Ishikawa (cell line): Measurements from ENCODE around the gene DTWD2.

Experiments used
- CEBPB ChIP-seq: IDR thresholded peaks from 2 replicates; pipeline ENCODE4 v1.6.1; 2012
- CREB1 ChIP-seq: IDR thresholded peaks from 2 replicates; pipeline ENCODE4 v1.6.1; 2012; ENCODE audit warnings: low read depth
- EGR1 ChIP-seq: IDR thresholded peaks from 2 replicates; pipeline ENCODE4 v1.6.1; 2012
- EP300 ChIP-seq: IDR thresholded peaks from 2 replicates; pipeline ENCODE4 v1.6.1; 2012; ENCODE audit warnings: borderline replicate concordance
- FOXM1 ChIP-seq: IDR thresholded peaks from 2 replicates; pipeline ENCODE4 v1.6.1; 2012; ENCODE audit warnings: low read depth, borderline replicate concordance
- MAX ChIP-seq: IDR thresholded peaks from 2 replicates; pipeline ENCODE4 v1.6.1; 2012
- NFIC ChIP-seq: IDR thresholded peaks from 2 replicates; pipeline ENCODE4 v1.6.1; 2012
- RAD21 ChIP-seq: IDR thresholded peaks from 2 replicates; pipeline ENCODE4 v1.6.1; 2012; ENCODE audit warnings: low read depth
- REST ChIP-seq: IDR thresholded peaks from 2 replicates; pipeline ENCODE4 v1.6.1; 2012; ENCODE audit warnings: low read depth, mild to moderate bottlenecking
- TAF1 ChIP-seq: IDR thresholded peaks from 2 replicates; pipeline ENCODE4 v1.6.1; 2012; ENCODE audit warnings: low read depth, mild to moderate bottlenecking
- TCF12 ChIP-seq: IDR thresholded peaks from 2 replicates; pipeline ENCODE4 v1.6.1; 2012; ENCODE audit warnings: low read depth
- TEAD4 ChIP-seq: IDR thresholded peaks from 2 replicates; pipeline ENCODE4 v1.6.1; 2012
- USF1 ChIP-seq: IDR thresholded peaks from 2 replicates; pipeline ENCODE4 v1.6.1; 2012
- YY1 ChIP-seq: IDR thresholded peaks from 2 replicates; pipeline ENCODE4 v1.6.1; 2012; ENCODE audit warnings: low read depth
- ZBTB7A ChIP-seq: IDR thresholded peaks from 2 replicates; pipeline ENCODE4 v1.6.1; 2012; ENCODE audit warnings: low read depth

The DTWD2 gene

GRCh38 chr5:118965890-118966289 is 22.5 kb downstream of the DTWD2 start:
- TF ChIP-seq REST (no peak), EGR1 (no peak), YY1 (no peak), MAX (no peak), TCF12 (no peak), RAD21 (no peak), CREB1 (no peak), NFIC (no peak), CEBPB (no peak), TEAD4 (no peak), ZBTB7A (no peak), FOXM1 (no peak), USF1 (no peak), EP300 (no peak), TAF1 (no peak)

- no peak for TF ChIP-seq MAX
- TF ChIP-seq USF1 = no peak
- TF ChIP-seq CREB1 = no peak
These were observed 25.2 kb downstream of the DTWD2 start for GRCh38 chr5:118963169-118963568.

GRCh38 chr5:118960557-118960956 is 27.8 kb downstream of the DTWD2 start:
- TF ChIP-seq EGR1 (no peak), RAD21 (no peak), TAF1 (no peak), CEBPB (no peak), MAX (no peak), YY1 (no peak), NFIC (no peak), USF1 (no peak), ZBTB7A (no peak), EP300 (no peak), TCF12 (no peak), FOXM1 (no peak)

- TF ChIP-seq RAD21 = peak; percentile 56
- no peak for TF ChIP-seq REST
- no peak for TF ChIP-seq FOXM1
These were observed 31.6 kb downstream of the DTWD2 start for GRCh38 chr5:118956727-118957126.

- TF ChIP-seq EP300 (no peak), ZBTB7A (no peak), NFIC (no peak), TEAD4 (no peak), CEBPB (no peak), CREB1 (no peak), MAX (no peak), FOXM1 (no peak), RAD21 (no peak), EGR1 (no peak)
These were observed 34.7 kb downstream of the DTWD2 start for GRCh38 chr5:118953652-118954005.
